PC-3 (cell line): ENCODE data around the gene ZRANB3. TPM values are rescaled to one million over a fixed set of nuclear protein-coding genes. Genes with fewer than 3 reads are reported as not detected.

Experiments used
- total RNA-seq: library from RNA; depleted of rRNA; stranded (reverse); fragments of >200 nt; gene quantifications from 2 replicates; pipeline ENCODE4 v1.2.3, GENCODE V29; 2014; rRNA removed

The ZRANB3 gene
- total RNA-seq, 1 experiment from 2014 or later = 8.6 TPM

Other genes with a start within 250 kb of the ZRANB3 start
- 12.8 and 24.4 TPM in 2 replicates for gene R3HDM1, start 266 bp upstream of the ZRANB3 start, total RNA-seq
- 38.3 and 42.0 TPM in 2 replicates for gene UBXN4, start 210.6 kb upstream of the ZRANB3 start, total RNA-seq